Measurements from ENCODE around the gene MRFAP1.

MRFAP1 gene

GRCh38 chr4:6640292-6641163 lies at the start of gene MRFAP1:
Gene MRFAP1, plus strand, starts transcription at chr4:6640685. Its CDS starts 178 bp downstream, at chr4:6640863.
- peak; percentile 94 for DNase-seq

GRCh38 chr4:6591313-6591712 lies 49.2 kb upstream of the MRFAP1 start:
- DNase-seq, result peak in 1 of 2 donors; percentile 42

- DNase-seq, result no peak
These were observed 48.7 kb upstream of the MRFAP1 start for GRCh38 chr4:6591781-6592180.

- DNase-seq, result no peak
These were observed 47.5 kb upstream of the MRFAP1 start for GRCh38 chr4:6592804-6593563.

- no peak for DNase-seq
These were observed 46.1 kb upstream of the MRFAP1 start for GRCh38 chr4:6594341-6594740.

- DNase-seq, result no peak
These were observed 45.6 kb upstream of the MRFAP1 start for GRCh38 chr4:6594826-6595355.

GRCh38 chr4:6595897-6596537 lies 44.5 kb upstream of the MRFAP1 start:
- DNase-seq, result no peak

- no peak for DNase-seq
These were observed 43.5 kb upstream of the MRFAP1 start for GRCh38 chr4:6596948-6597347.

GRCh38 chr4:6598127-6598526 lies 42.4 kb upstream of the MRFAP1 start:
- no peak for DNase-seq

GRCh38 chr4:6598641-6599040 lies 41.8 kb upstream of the MRFAP1 start:
- no peak for DNase-seq

- DNase-seq, result no peak
These were observed 38.7 kb upstream of the MRFAP1 start for GRCh38 chr4:6601661-6602250.

GRCh38 chr4:6602289-6602688 lies 38.2 kb upstream of the MRFAP1 start:
- DNase-seq, result no peak

GRCh38 chr4:6603128-6603527 lies 37.4 kb upstream of the MRFAP1 start:
- no peak for DNase-seq

GRCh38 chr4:6605114-6605513 lies 35.4 kb upstream of the MRFAP1 start:
- no peak for DNase-seq

GRCh38 chr4:6605605-6606004 lies 34.9 kb upstream of the MRFAP1 start:
- DNase-seq, result no peak

GRCh38 chr4:6606465-6607235 lies 33.8 kb upstream of the MRFAP1 start:
- no peak for DNase-seq

GRCh38 chr4:6607368-6608055 lies 33.0 kb upstream of the MRFAP1 start:
- no peak for DNase-seq

GRCh38 chr4:6608758-6609414 lies 31.6 kb upstream of the MRFAP1 start:
- peak in 1 of 2 donors; percentile 8 for DNase-seq

GRCh38 chr4:6609415-6610079 lies 30.9 kb upstream of the MRFAP1 start:
- no peak for DNase-seq

GRCh38 chr4:6610856-6611430 lies 29.5 kb upstream of the MRFAP1 start:
- DNase-seq, result no peak
